GM18505 (cell line): ENCODE measurements around the gene BSND.

Experiments
- ATAC-seq: cut with Tn5 transposase; IDR thresholded peaks from one replicate; pipeline ENCODE4 v1.9.1; 2021; ENCODE audit not compliant: unreplicated experiment
- POLR2A ChIP-seq: IDR thresholded peaks from 4 replicates; pipeline ENCODE4 v1.6.1; 2011; ENCODE audit warnings: borderline replicate concordance; ENCODE audit not compliant: insufficient read depth, insufficient read length; ENCODE audit errors: extremely low read depth

The BSND gene

GRCh38 chr1:55033265-55033614 lies 34.5 kb downstream of the BSND start:
- TF ChIP-seq POLR2A = no peak
- no peak for ATAC-seq

GRCh38 chr1:55034476-55035133 lies 35.9 kb downstream of the BSND start:
- ATAC-seq = no peak

GRCh38 chr1:55035904-55036303 lies 37.2 kb downstream of the BSND start:
- TF ChIP-seq POLR2A = no peak
- no peak for ATAC-seq

More at GRCh38 chr1:55034476-55035133, 35.9 kb downstream of the BSND start:
- no peak for TF ChIP-seq POLR2A

- no peak for TF ChIP-seq POLR2A
- no peak for ATAC-seq
Observed at GRCh38 chr1:55037733-55038551, 39.2 kb downstream of the BSND start.

- ATAC-seq = no peak
- TF ChIP-seq POLR2A = no peak
Observed at GRCh38 chr1:55038552-55038838, 39.8 kb downstream of the BSND start.

- no peak for ATAC-seq
- no peak for TF ChIP-seq POLR2A
Observed at GRCh38 chr1:55038974-55039341, 40.2 kb downstream of the BSND start.

GRCh38 chr1:55039342-55040082 lies 40.8 kb downstream of the BSND start, which contains the start of gene PCSK9:
PCSK9 (plus strand) TSS chr1:55039548; CDS start chr1:55039838, 290 bp downstream.
- TF ChIP-seq POLR2A = no peak
- ATAC-seq = no peak

GRCh38 chr1:55040083-55040932 lies 41.6 kb downstream of the BSND start:
- no peak for ATAC-seq
- no peak for TF ChIP-seq POLR2A

- no peak for TF ChIP-seq POLR2A
- no peak for ATAC-seq
Observed at GRCh38 chr1:55040933-55041494, 42.3 kb downstream of the BSND start.

- no peak for ATAC-seq
- TF ChIP-seq POLR2A = no peak
Observed at GRCh38 chr1:55041613-55042012, 42.9 kb downstream of the BSND start.

- no peak for TF ChIP-seq POLR2A
- no peak for ATAC-seq
Observed at GRCh38 chr1:55043011-55043410, 44.3 kb downstream of the BSND start.

- TF ChIP-seq POLR2A = no peak
- ATAC-seq = no peak
Observed at GRCh38 chr1:55043726-55044125, 45.0 kb downstream of the BSND start.
